HG03159 (cell line): ENCODE results near the gene EXOC6B.

ENCODE experiments used
- ATAC-seq: cut with Tn5 transposase; IDR thresholded peaks from one replicate; pipeline ENCODE4 v1.9.1; 2021; ENCODE audit warnings: mild to moderate bottlenecking, moderate library complexity; ENCODE audit not compliant: unreplicated experiment

The EXOC6B gene

DNA sequence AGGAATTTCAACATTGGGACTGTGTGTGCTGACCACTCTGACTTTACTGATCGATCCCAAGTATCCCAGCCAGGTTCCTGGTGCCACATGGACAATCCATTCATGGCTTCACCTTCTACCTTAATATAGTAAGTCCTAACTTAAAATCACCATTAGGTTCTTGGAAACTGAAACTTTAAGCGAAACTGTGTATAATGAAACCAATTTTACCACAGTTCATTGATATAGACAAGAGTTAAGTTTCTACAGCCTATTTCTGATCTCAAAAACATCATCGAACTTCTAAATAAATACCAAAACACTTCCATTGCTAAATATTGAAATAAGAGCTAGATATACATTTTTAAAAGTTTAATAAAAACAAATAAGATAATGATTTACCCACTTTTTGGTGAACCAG, 4.4 kb upstream of the EXOC6B start:
- no peak for ATAC-seq

DNA sequence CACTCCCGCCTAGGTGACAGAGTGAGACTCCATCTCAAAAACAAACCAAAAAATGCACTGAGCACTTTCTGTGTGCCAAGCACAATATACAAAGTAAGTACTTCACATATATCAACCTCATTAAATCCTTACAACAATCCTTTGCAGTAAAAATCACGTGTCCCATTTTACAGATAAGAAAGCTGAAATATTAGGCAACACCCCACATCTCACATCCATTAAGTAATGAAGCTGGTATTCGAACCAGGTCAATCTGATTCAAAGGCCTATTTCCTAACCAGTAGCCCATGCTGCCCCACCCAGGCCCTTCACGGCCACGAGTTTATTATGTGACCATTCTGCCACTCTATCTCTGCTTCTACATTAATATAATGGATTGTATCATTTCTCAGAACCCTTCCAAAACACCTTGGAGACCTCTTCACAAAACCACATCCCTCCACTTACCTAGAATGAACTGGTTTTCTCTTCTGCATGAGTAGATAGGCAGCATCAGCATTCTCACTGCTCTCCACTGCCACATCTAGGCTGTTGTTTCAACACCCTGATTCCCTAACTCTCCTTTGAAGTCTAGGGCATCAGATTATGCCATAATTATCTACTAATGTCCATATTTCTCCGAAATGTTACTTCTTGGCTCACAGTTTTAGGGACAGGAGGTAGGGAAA, 3.1 kb upstream of the EXOC6B start:
- ATAC-seq = no peak

DNA sequence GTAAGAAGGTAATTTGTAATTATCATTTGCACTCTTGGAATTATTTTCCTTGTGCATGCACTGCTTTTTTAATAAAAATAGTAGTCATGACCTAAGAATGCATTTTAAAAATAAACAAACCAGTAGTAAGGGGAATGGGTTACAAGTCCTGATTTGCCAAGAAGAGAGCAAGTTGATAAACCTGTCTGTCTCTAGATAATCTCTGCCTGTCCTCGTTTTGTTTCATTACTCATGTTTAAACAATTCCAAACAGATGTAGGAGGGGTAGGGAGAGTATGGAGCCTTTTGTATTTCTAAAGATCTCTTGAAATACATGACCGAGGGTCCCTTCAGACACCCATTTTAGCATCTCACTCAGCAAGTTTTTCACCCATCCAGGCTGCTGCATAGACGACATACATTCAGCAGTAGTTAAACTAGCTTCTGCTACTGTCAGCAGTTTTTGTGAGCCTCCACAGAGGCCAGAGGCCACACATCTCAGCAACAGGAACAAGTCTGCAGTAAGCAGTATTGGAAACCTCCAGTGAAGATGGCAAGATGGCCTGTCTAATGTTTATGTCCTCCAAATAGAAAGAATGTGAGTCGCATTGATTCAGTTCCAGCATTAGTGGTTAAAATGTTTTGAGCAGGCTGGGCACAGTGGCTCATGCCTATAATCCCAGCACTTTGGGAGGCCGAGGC, 2.3 kb upstream of the EXOC6B start:
- ATAC-seq = no peak

DNA sequence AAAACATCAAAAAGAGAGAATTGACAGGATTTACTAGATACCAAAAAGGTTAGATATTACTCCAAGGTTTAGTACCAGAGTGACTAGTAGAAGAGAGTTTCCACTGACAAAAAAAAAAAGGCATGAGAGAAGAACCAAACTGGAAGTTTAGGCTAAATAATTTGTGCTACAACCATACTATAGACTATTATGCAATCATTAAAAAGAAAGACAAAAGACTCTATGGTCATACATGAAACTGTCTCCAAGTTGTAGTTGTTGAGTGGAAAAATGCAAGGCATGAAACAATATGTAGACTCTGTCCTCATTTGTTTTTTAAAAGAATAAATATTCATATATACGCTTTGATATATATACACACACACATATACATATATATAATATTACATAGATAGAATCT, 1.7 kb upstream of the EXOC6B start:
- ATAC-seq = no peak

DNA sequence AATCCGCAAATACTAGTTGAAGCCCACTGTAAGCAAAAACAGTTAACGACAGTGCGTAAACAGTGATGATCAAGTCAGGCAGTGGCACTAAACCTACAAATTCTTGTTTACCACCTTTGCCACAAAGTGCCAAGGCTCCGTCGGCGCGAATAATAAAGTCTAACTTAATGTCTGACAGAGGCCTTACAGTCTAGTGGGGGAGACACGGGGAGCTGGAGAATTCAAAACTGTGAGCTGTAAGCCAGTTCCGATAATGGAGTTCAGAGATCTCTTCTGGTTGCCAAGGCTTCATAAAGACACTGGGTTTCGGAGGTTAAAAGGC, 284 bp upstream of the EXOC6B start:
- ATAC-seq = no peak

DNA sequence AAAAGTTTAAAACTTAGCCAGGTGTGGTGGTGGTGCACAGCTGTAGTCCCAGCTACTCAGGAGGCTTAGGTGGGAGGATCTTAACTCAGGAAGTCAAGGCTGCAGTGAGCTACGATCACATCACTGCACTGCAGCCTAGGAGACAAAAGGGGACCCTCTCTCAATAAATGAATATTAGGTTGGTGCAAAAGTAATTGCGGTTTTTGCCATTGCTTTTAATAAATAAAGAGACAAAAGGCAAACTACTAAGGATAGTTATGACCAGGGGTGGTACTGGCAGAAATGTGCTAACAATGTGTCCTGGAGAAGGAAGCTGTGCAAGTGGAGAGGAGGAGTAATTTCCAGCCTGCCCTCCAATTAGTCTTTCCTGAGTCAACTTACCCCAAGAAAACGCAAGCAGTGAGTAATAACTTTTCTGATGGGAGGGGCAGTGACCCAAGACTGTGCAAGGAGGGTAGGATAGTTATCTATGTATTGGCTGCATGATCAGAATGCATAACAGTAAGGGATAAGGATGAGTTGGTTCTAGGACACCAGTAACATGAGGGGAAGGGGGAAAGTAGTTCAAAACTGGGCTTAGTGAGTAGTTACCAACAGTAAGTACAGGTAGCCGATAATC, 1.5 kb downstream of the EXOC6B start:
- no peak for ATAC-seq

DNA sequence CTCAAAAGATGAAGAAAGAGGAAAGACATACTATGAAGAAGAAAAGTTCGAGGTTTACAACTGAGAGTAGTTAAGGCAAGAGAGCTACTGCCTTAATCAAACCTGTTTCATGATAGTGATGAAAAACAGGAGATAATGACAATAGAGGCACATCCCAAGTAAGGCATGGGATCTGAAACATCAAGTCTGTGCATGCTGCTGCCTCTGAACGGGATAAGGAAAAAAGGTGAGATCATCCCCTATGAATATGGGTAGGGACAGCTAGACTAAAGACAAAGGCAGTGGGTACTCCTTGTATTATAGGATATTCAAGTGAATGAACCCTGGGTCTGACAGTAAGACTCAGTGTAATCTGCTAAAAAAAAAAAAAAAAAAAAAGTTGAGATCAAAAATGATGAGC, 3.0 kb downstream of the EXOC6B start:
- ATAC-seq = no peak

DNA sequence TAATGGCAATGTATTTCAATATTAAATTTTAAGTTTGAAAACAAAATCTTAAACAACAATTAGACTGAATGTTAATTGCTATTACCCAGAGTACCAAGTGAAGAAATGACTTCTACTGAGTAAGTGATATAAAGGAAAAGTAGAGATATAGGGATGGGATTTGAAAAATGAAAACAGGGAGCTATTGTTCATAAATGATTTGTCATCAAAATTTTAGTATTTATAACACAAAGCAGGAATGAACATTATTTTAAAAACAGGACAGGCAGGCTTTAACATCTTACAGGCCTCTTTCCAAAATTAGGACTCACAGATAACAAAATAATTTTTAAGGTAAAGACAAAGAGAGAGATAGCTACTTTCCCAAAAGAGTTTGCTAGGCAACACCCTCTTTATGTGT, 3.9 kb downstream of the EXOC6B start:
- no peak for ATAC-seq

DNA sequence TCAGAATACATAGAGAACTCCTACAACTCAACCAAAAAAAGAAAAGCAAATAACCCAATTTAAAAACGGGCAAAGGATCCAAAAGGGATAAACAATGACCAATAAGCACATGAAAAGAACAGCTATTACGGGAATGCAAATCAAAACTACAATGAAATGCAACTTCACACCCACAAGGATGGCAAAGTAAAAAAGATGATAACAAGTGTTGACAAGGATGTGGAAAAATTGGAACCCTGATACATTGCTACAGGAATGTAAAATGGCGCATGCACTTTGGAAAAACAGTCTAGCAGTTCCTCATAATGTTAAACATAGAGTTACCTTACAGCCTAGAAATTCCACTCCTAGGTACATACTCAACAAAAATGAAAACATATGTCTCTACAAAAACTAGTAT, 4.7 kb downstream of the EXOC6B start:
- no peak for ATAC-seq

DNA sequence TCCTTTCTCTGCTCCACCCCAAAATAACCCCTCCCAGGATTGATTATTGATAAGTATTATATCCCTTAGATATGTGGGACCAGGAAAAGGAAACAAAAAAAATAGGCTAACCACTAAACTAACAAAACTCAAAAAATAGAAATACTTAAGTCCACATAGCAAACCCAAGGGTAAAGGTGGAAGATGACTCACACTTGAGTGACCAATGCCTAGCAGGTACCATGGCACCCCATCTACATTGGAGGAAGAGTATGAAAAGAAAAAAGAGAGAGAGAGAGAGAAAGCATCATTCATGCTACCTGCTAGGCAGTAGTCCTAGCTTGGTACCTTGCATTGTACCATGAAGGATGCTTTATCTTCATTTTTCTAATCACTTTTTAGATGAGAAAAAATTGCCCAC, 6.3 kb downstream of the EXOC6B start:
- ATAC-seq = no peak

DNA sequence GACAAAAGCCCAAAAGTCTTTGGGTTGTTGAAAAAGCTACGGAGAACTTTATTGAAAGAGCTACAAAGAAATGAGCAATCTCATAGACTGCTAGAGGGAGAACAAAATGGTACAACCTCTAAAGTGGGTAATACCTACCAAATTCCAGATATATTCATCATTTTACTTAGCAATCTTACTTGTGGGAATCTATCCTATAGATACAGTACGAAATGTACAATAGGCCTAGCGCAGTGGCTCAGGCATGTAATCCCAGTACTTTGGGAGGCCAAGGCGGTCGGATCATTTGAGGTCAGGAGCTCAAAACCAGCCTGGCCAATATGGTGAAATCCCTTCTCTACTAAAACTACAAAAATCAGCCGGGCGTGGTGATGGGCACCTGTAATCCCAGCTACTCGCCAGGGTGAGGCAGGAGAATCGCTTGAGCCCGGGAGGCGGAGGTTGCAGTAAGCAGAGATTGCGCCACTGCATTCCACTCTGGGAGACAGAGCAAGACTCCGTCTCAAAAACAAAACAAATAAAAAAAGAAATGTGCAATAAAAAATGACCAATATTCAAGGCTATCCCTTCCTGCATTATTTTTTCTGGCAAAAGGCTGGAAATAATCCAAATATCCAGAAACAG, 10.1 kb downstream of the EXOC6B start:
- no peak for ATAC-seq

DNA sequence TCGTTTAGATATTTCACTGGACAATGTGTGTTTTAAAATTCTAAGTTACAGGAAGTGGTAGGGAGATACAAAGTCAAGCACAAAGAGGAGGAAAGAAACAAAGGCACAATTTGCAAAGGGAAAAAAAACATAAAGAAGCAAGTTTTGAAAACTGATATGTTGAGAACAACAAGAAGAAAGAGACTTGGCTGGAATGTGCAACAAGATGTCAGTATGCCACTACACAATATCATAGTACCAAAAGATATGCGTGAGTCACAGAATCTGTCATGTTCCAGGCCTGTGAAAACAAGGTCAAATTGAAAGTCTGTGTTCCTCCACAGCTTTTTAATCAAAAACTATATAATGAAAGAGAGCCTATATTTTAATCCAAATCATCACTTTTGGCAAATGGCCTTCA, 12.0 kb downstream of the EXOC6B start:
- no peak for ATAC-seq

DNA sequence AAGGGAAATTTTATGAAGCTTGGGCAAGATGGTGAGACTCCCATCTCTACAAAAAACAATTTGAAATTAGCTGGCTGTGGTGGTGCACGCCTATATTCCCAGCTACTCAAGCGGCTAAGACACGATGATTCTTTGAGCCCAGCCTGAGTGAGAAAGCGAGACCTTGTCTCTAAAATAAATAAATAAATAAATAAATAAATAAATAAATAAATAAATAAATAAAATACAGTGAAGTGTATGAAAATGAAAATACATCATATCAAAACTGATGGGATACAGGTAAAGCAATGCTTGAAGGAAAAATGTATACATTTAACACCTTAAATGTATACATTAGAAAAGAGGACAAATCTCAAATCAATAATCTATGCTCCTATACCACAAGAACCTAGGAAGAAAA, 15.7 kb downstream of the EXOC6B start:
- ATAC-seq = no peak

DNA sequence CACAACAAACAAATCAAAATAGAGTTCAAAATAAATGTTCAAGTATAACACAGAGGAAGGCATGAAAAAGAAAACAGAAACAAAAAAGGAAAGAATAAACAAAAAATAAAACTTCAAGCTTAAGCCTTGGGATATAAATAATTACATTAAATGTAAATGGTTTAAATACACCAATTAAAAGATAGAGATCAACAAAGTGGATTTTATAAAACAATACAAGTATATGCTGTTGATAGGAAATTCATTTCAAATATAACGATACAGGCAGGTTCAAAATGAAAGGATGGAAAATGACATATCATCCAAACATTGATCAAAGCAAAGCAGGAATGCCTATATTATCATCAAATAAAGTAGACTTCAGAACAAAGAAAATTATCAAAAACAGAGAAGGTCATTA, 16.7 kb downstream of the EXOC6B start:
- ATAC-seq = no peak

DNA sequence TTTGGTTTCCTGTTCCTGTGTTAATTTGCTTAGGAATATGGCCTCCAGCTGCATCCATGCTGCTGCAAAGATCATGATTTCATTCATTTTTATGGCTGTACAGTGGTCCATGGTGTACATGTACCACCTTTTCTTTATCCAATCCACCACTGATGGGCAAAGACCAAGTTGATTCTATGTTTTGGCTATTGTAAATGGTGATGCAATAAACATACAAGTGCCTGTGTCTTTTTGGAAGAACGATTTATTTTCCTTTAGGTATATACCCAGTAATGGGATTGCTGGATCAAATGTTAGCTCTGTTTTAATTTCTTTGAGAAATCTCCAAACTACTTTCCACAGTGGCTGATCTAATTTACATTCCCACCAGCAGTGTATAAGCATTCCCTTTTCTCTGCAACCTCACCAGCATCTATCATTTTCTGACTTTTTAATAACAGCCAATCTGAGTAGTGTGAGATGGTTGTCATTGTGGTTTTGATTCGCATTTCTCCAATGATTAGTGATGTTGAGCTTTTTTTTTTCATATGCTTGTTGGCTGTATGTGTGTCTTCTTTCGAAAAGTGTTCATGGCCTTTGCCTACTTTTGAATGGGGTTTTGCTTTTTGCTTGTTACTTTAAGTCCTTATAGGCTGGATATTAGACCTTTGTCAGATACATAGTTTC, 19.4 kb downstream of the EXOC6B start:
- no peak for ATAC-seq

DNA sequence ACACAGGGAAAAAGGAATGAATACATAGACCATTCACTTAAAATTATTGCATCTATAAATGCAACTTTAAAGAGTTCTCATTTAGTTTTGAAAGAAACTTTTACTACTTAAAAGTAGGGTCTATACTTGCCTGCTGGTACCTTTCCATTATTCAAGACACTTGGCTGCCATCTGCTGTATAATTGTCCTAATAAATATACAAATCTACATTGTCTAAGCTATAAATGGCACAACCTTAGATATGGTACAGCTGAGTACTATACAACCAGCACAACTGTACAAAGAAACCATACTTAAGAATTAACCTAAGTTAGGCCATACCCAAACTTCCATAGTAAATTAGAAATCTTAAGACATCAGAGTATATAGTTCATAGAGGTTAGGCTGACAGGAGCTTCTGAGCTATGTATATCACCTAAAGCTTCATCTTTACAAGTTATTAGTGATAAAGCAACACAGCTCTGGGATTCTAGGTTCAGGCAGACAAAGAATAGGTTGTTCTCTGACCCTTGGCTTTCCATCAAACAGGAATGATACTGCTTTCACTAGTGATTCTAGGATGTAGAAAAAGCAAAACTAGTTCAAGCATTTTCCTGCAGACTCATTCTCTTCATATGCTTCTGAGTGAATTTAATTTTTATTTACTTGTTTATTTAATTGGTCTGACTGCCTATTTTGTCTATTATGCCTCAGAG, 22.1 kb downstream of the EXOC6B start:
- no peak for ATAC-seq

DNA sequence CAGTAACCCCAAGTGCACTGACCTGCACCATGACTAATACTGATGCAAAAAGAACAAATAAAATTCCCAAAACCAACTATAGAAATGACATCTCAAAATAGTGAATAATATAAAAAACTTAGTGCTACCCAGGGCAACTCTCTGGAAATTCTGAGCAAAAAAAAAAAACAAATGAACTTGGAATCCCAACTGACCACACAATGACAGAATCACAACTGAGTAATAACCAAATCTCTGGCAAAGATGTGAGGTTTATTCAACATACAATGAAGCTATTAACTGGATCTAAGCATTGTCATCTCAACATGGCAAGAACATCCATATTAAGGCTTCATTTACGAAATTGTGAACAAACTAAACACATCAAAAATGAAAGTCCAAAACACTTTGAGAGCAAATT, 22.7 kb downstream of the EXOC6B start:
- ATAC-seq = no peak

DNA sequence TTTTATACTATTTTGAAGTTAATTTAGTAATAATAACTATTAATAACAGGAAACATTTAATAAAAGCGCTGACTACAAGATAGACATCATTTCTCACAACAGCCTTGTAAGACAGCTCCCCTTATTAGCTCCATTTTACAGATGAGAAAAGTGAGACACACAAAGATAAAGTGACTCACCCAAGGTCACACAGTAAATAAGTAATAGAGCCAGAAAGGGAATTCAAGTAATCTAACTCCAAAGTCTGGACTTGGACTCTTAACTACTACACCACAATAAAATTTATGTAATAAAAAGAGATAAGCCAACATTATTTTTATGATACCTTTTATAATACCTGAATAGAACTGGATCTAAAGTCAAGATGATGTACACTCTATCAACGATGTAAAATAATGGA, 25.3 kb downstream of the EXOC6B start:
- no peak for ATAC-seq

DNA sequence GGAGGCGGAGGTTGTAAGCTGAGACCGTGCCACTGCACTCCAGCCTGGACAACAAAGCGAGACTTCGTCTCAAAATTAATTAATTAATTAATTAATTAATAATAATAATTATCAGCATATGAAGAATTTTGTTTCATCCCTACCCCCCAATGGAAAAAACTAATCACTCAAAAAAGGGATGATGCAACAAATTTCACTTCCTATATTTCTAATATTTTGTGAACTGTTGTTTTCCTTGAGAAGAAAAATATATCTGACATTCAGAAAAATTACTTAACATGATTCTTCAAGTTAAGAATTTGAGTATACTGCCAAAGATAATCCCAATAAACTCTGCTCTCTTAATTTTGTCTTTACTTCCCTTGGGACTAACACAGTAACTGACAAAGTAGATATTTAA, 28.1 kb downstream of the EXOC6B start:
- no peak for ATAC-seq

DNA sequence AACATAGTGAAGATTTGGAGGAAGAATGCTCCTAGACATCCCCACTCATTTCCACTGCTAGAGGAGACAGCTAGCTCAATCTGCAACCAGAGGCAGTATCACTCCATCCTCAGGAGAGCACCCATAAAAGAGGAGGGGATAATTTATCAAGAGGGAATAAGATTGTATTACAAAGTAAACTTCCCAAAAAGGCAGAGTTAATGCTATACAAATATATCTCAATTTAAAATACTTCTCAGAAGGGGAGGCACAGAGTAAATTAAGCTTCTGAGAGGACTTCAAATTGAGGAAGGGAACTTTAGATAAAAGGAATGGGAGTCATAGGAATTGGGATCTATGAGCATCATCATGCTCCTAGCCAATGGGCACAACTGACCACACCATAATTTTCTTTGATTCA, 29.1 kb downstream of the EXOC6B start:
- no peak for ATAC-seq

DNA sequence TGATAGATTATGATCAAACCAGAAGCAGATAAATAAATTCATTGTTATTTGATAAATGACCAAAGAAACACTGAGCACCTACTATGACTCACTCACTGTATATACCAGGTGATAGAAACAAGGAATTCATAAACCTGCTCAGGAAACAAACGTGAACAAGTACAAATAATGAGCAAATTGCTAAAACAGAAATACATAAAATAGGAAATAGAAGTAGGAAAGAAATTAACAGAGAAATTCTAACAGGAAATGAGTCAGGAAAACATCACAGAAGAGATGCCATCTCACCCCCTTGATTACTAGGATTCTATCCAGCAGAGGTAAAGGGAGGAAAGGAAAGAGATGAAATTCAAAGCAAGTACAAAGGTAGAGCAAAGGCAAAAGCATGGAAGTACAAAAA, 31.3 kb downstream of the EXOC6B start:
- no peak for ATAC-seq
